HG03108 (cell line): ENCODE measurements around the gene ADRA2C.

ENCODE experiments used
- ATAC-seq: cut with Tn5 transposase; IDR thresholded peaks from one replicate; pipeline ENCODE4 v1.9.1; 2021; ENCODE audit warnings: moderate library complexity; ENCODE audit not compliant: unreplicated experiment

ADRA2C gene

DNA sequence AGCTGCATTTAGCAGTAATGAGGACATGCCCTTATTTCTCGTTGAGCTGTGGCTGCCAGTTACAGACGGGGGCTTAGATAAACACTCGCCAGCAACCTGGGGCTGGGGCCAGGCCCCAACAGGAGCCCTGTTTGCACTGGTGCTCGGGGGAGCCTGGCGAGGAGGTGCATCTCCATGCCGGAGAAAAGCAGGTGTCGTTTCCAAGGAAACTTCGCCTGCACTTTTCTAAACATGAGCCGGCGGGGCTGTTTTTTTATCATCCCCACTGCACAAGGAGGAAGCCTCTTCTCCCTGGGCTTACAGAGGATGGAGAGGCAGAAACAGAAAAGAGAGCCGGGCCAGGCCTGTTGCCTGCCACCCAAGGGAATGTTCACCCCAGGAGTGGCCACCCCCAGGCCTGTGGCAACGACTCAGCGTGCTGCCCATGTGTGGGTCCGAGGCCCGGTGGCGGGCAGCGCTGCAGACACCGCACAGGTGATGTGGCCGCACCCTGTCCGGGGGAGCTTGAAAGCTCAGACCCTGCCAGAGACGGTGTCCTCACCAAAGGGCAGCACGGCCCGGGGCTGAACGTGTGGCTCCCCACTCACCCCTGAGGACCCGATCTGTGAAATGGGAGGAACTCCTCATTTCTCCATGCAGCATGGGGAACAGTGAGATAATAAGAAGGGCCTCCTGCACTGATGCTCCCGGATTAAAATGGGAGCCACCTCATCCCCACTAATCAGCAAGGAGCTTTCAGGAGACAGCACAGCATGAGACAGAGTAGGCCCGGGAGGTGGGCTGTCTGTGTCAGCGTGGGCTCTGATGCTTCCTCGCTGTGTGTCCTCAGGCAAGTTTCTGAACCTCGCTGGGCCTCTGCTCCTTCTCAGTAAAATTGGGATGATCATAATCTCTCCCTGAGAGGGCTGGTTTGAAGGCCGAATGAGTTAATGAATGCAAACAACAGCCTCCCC is 33.8 kb upstream of the ADRA2C start:
- no peak for ATAC-seq

GRCh38 chr4:3733195-3733594 is 33.0 kb upstream of the ADRA2C start:
- ATAC-seq: no peak

GRCh38 chr4:3735196-3735595 is 31.0 kb upstream of the ADRA2C start:
- ATAC-seq: no peak

DNA sequence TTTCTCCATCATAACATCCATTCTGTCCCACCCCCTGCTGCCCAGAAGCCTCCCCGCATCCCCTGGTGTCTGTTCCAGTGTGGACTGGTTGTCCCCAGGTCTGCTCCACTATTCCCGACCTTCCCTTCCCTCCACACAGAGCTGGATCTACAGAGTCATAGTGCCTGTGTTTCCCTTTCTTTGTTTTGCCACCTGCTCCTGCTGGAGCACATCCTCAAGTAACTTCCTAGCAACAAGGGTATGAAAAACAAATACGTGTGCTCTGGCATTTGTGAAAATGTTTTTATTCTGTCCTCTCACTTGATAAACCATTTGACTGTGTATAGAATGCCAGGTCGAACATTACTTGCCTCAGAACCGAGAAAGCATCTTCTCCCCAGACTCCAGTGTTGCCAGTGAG is 29.9 kb upstream of the ADRA2C start:
- no peak for ATAC-seq

DNA sequence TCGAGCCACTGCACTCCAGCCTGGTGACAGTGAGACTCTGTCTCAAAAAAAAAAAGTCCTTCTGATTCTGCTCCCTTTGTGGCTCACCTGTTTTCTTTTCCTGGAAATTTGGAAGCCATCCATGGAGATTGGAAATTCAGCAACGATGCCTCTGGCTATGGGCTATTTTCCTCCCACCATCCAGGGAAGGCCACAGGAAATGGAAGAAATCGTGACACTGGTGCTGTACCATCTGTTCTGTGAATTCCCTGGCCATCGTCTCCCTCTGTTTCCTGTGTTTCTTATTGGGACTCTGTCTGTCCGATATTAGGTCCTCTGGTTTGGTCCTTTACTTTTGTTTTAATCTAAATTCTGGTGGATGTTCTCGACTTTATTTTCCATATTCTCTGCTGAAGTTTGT is 29.4 kb upstream of the ADRA2C start:
- no peak for ATAC-seq

DNA sequence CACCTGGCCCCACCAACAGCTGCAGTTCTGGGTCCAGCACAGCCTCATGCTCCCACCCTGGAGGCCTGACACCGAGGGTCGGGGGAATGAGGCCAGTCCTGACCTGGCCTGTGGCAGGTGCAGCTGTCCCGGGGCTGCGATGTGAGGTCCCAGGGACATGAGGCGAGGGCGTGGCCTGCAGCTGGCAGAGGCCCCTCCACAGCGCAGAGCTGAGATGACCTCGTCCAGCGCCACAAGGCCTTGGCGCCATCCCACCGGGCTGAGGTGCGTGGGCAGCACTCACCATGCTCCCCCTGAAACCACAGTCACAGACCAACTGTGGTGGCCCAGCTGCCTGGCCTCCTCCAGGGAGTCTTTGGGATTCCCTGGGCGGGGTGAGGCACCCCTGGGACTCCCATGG is 26.6 kb upstream of the ADRA2C start:
- no peak for ATAC-seq

GRCh38 chr4:3740256-3740655 is 25.9 kb upstream of the ADRA2C start:
- ATAC-seq: no peak

- ATAC-seq: no peak
Observed at GRCh38 chr4:3741217-3742011, 24.8 kb upstream of the ADRA2C start.

DNA sequence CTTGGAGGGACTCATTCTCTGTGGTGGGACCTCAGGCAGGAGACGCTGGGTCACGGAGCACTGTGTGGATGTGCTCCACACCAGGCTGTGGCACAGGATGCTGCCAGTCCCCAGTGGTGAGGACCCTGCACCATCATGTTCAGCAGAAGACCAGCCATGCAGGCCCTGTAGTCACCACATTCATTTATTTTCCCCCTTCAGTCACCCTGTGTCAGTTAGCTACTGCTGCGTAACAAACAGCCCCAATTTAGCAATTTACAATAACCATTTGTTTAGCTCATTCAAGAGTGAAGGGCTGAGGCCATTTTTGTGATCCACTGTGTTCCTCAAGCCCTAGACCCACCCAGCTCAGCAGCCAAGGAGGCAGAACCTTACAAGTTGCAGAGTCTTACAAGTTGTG is 23.6 kb upstream of the ADRA2C start:
- ATAC-seq: no peak

DNA sequence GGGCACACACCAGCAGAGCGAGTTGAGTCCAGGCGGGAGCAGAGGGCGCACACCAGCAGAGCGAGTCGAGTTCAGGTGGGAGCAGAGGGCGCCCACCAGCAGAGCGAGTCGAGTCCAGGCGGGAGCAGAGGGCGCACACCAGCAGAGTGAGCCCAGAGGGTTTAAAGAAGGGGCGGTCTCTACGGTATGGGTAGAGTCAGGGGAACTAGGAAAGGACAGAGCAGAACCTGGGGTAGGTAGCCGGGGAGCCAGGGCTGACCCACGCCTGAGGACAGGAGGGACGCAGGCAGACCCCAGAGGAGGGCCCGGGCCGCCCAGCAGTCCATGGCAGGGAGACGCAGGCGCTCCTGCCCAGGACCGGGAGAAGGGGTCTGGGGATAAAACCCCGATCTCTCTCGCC is 22.0 kb upstream of the ADRA2C start:
- no peak for ATAC-seq

DNA sequence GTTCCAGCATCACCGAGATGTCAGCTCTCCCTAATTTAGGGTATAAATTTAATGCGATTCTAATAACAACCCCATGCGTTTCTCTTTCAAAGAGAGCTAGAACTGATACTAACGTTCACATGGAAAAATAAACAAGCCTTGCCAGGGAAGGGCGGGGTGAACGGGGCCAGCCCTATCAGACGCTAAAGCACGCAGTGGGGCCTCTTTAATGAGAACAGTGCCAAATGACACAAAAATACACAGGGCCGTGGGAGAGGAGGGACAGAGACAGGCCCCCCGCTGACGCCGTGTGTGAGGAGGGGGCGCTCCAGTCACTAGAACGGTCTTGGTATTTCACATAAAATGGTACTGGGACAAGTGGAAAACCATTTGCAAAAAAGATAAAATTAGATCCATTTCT is 21.3 kb upstream of the ADRA2C start:
- ATAC-seq: no peak

DNA sequence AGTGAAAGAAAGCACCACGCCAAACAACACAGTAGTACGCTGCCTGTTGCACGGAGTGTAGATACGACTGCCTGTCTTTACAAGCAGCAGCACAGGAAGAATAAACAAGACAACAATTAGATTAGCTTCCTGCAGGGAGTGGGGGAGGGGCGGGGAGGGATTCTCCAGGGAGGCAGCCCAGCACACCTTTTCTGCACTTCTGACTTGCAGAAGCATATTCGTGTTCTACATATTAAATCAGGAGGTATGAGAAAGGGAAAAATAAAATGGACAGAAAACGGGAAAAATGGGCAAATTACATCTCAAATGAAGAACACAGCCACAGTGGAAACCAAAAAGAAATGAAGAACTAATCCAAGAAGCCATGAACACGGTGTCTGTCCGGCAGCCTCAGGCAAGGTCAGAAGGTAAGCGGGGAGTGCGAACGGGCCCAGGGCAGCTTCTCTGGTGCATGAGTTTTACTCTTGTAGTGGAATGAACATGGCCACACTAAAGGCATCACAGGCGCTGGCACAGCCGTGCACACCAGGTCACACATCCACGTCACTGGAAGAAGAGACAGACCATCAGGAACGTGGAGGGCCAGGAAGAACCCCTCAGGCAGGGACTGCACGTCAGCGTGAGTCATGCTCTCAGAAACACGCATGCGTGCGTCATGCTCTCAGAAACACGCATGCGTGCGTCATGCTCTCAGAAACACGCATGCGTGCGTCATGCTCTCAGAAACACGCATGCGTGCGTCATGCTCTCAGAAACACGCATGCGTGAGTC is 20.1 kb upstream of the ADRA2C start:
- ATAC-seq: no peak

DNA sequence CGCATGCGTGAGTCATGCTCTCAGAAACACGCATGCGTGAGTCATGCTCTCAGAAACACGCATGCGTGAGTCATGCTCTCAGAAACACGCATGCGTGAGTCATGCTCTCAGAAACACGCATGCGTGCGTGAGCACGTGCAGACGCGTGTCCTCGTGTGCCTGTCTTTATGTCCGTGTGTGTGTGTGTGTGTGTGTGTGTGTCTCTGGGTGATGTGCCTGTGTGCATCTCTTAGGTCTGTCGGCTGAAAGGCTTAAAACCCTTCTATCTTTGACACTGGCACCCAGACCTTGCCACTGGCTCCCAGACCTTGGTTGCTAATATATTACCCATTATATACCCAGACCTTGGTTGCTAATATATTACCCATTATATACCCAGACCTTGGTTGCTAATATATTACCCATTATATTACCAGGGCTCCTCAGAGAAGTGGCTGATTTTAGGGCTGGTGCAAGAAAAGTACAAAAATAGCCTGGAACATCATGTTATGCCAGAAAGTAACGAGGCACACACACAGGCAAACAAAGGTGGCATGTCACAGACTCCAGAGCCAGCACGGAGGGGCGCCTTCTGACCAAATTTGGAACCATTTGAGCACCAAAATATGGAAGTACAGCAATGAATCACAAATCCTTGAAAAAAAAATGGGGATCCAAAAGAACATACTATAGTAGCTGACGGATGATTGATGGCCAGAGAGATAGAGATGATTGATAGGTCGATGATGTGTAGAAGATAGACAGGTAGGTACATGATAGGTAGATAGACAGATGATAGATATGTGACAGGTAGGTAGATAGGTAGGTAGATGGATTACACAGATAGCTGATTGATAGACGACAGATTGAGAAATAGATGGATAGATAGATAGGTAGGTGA is 19.2 kb upstream of the ADRA2C start:
- no peak for ATAC-seq

GRCh38 chr4:3747581-3747904 is 18.6 kb upstream of the ADRA2C start:
- no peak for ATAC-seq

DNA sequence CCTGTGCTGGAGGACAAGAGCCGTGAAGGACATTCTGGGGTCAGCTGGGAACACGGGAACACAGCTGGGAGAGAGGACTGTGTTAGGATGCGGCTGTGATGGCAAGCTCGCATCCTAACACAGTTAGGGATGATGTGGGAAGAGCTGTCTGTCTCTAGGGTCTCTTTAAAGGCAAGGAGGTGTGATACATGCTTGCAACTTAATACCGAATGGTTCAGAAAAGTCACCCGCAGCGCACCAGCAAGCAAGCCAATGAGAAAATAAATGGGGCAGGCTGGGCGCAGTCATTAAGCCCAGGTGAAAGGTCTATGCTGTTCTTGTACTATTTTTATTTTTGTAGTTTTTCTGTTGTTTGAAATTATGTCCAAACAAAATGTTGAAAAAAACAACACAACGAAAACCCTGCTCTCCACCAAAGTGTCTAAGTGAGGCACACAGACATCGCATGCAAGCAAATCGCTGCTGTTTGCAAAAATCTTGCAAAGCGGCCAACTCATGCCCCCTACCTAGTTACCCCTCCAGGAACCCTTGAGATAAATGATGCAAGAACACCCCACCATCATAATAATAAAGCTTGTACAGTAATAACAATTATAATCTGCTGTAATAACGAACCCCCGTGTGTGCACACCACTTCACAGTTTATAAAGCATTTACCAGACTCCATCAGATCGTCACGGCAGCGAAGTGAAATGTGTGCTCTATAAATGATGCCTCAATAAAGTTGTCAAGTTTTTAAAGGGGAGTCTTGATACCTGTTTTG is 17.9 kb upstream of the ADRA2C start:
- no peak for ATAC-seq

DNA sequence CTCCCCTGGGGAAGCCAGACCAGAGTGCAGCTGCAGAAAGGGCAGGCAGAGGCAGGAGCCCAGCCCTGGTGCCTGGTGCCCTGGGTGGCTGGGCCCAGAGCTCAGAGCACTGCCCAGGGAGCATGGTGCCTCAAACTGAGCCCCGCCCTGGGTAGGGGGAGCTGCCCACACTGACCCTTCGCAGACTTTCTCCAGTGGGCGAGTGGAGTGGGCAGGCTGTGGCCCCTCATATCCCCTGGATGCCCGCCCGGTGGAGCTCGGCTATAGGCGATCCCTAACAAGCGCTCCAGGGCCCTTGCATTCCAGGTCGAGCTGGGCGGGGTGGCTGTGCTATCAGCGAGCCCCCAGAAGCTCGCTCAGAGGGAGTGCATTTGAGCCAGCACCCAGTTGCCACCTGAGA is 17.1 kb upstream of the ADRA2C start:
- no peak for ATAC-seq

DNA sequence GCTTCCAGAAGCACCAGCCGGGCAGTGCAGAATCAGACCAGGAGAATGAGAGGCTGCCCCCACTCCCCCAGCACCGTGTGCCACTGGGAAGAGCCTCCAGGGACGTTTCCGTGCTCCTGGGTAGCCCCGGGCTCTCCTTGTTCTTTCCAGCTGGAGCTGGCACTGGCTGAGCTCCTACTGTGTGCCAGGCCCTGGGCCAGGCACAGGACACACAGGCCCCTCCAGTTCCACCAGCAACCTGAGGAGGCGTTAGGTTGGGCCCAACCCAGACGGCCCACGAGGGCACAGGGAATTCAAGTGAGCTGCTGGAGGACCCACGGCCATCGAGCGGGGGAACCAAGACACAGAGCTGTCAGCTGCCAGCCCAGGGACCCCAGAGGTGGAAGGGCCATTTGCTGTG is 15.9 kb upstream of the ADRA2C start:
- no peak for ATAC-seq

DNA sequence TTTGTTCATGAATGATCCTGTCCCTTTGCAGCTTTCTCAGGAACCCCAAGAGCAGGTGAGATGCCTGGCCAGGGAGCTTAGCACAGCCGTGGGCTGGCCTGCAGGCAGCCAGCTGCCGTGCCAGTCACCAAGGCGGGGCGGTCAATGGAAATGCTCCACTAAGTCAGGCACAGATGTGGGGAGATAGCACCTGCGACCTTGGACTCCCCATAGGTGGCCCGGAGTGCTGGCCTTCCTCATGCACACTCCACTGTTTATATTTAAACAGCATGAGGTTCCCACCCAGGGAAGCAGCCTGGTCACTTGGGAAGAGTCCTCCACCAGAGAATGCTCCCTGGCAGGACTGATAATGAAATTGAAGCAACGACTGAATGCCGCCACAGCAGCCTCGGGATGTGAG is 14.2 kb upstream of the ADRA2C start:
- no peak for ATAC-seq

DNA sequence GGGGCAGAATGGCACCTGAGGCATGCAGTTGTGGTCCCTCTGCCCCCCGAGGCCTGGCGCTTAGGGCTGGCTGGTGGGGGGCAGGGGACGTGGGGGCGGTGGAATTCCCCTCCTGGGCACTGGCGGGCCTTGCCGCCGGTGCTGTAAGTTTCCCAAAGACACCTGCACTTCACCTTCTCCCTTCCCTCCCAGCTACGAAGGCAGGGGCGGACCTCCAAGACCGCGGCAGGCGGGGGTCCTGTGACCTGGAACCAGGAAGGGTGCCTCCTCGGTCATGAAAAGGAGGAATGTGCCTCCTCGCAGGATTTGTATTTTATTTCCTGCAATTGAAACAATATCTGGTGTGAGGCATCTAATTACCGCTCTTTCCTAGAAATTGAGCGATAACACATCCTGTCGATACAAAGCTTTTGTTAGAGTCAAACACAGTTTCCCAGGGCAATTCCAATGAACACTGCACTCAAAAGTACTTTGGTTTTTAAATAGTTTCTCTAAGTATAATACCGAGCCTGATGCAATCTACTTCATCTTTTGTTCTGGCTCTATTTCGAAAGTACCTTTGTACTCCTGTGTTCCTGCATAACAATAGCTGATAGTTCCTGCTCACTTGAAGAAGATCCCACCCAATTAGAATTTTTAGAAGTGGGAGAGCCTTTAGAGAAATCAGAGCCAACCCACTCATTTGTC is 12.3 kb upstream of the ADRA2C start:
- ATAC-seq: no peak
